Neural progenitor cell (in vitro differentiated cells): ENCODE data around the gene HIRA. TPM values are rescaled to one million over a fixed set of nuclear protein-coding genes. Genes with fewer than 3 reads are reported as not detected.

Experiments
- DNase-seq: peaks from one replicate; pipeline ENCODE4 v3.0.0-alpha.2; 2016; ENCODE audit warnings: low spot score
- H2AFZ ChIP-seq: fragments of 200-600 bp; sonication (generic); replicated peaks from 2 replicates; pipeline ENCODE4 v1.6.1; 2016; ENCODE audit warnings: antibody characterized with exemption
- H3F3A ChIP-seq: fragments of 200-600 bp; sonication (generic); 2 replicates; pipeline ENCODE4 v1.6.1; 2016; ENCODE audit warnings: antibody characterized with exemption, low read depth
- H3K27ac ChIP-seq: fragments of 200-600 bp; sonication (generic); 2 replicates; pipeline ENCODE4 v1.5.1; 2016; ENCODE audit warnings: mild to moderate bottlenecking
- H3K27me3 ChIP-seq: fragments of 200-600 bp; sonication (generic); 2 replicates; pipeline ENCODE4 v1.6.1; 2016; ENCODE audit warnings: mild to moderate bottlenecking, moderate library complexity
- H3K36me3 ChIP-seq: fragments of 200-600 bp; sonication (generic); 2 replicates; pipeline ENCODE4 v1.5.1; 2016
- H3K4me1 ChIP-seq: fragments of 200-600 bp; sonication (generic); 2 replicates; pipeline ENCODE4 v1.6.1; 2016; ENCODE audit warnings: mixed run types
- H3K4me2 ChIP-seq: fragments of 200-600 bp; sonication (generic); 2 replicates; pipeline ENCODE4 v1.6.1; 2016
- H3K4me3 ChIP-seq: fragments of 200-600 bp; sonication (generic); 2 replicates; pipeline ENCODE4 v1.5.1; 2016
- H3K79me2 ChIP-seq: fragments of 200-600 bp; sonication (generic); 2 replicates; pipeline ENCODE4 v1.6.1; 2016; ENCODE audit warnings: low read depth
- H3K9ac ChIP-seq: fragments of 200-600 bp; sonication (generic); 2 replicates; pipeline ENCODE4 v1.6.1; 2016
- H3K9me3 ChIP-seq: fragments of 200-600 bp; sonication (generic); 2 replicates; pipeline ENCODE4 v1.5.1; 2016; ENCODE audit warnings: low read depth
- H4K20me1 ChIP-seq: fragments of 200-600 bp; sonication (generic); 2 replicates; pipeline ENCODE4 v1.6.1; 2016; ENCODE audit warnings: low read depth
- H3K27ac Mint-ChIP-seq: 3 replicates; pipeline ENCODE4 v1.8.0; 2021; ENCODE audit warnings: mixed read lengths
- H3K27me3 Mint-ChIP-seq: 2 replicates; pipeline ENCODE4 v1.8.0; 2022; ENCODE audit warnings: low read depth, mild to moderate bottlenecking, inconsistent platforms, moderate library complexity, mixed read lengths; ENCODE audit not compliant: insufficient read depth
- H3K36me3 Mint-ChIP-seq: 3 replicates; pipeline ENCODE4 v1.8.0; 2021; ENCODE audit warnings: mixed read lengths
- H3K4me1 Mint-ChIP-seq: 3 replicates; pipeline ENCODE4 v1.8.0; 2021; ENCODE audit warnings: mixed read lengths
- H3K4me3 Mint-ChIP-seq: 3 replicates; pipeline ENCODE4 v1.8.0; 2021; ENCODE audit warnings: mild to moderate bottlenecking, moderate library complexity, mixed read lengths
- H3K9me3 Mint-ChIP-seq: 3 replicates; pipeline ENCODE4 v1.8.0; 2020; ENCODE audit warnings: mixed read lengths
- CTCF ChIP-seq: fragments of 200-600 bp; sonication (generic); IDR thresholded peaks from 2 replicates; pipeline ENCODE4 v1.5.1; 2017; ENCODE audit warnings: antibody characterized with exemption, mild to moderate bottlenecking
- EZH2 ChIP-seq: fragments of 200-600 bp; sonication (generic); IDR thresholded peaks from 2 replicates; pipeline ENCODE4 v1.6.1; 2017; ENCODE audit warnings: antibody characterized with exemption, mild to moderate bottlenecking, moderate library complexity
- EZH2phosphoT487 ChIP-seq: fragments of 200-600 bp; sonication (generic); IDR thresholded peaks from 2 replicates; pipeline ENCODE4 v1.6.1; 2017; ENCODE audit warnings: antibody characterized with exemption
- total RNA-seq: library from RNA; depleted of rRNA; stranded (reverse); fragments of >200 nt; gene quantifications from 2 replicates; pipeline ENCODE4 v1.2.3, GENCODE V29; 2015; ENCODE audit warnings: low replicate concordance

HIRA gene
- total RNA-seq, 1 donor from 2014 or later, result 18.9 TPM

- no peak for DNase-seq
Observed at GRCh38 chr22:19304547-19304946, 127.0 kb downstream of the HIRA start.

DNA sequence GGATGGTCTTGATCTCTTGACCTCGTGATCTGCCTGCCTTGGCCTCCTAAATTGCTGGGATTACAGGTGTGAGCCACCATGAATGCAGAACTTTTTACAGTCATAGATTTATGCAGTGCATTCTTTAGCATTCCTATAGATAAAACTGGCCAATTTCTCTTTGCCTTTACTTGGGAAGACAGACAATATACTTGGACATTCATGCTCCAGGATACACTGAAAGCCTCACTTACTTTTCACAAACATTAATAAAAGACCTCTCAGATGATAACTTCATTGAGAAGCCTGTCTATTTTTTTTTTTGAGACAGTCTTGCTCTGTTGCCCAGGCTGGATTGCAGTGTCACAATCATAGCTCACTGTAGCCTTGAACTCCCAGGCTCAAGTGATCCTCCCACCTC, 127.7 kb downstream of the HIRA start:
- no peaks in the 10 kb centered on the region for H3K27me3 ChIP-seq
- H3K79me2 ChIP-seq, result no peaks in the 10 kb centered on the region
- H3K4me2 ChIP-seq, result no peak overlapping the region
- H3K36me3 ChIP-seq, result no peaks in the 10 kb centered on the region
- no peaks in the 10 kb centered on the region for H4K20me1 ChIP-seq
- no peaks in the 10 kb centered on the region for H3K9me3 ChIP-seq
- no peaks in the 10 kb centered on the region for H3K4me1 Mint-ChIP-seq
- H3K4me1 ChIP-seq, result no peaks in the 10 kb centered on the region
- no peaks in the 10 kb centered on the region for H3K9me3 Mint-ChIP-seq
- H3K27ac Mint-ChIP-seq, result no peak overlapping the region
- H3K9ac ChIP-seq, result no peak overlapping the region
- H3F3A ChIP-seq, result no peaks in the 10 kb centered on the region
- H2AFZ ChIP-seq, result no peak overlapping the region
- DNase-seq, result no peak
- no peaks in the 10 kb centered on the region for H3K36me3 Mint-ChIP-seq
- TF ChIP-seq EZH2phosphoT487, result no peak
- TF ChIP-seq EZH2, result no peak
- TF ChIP-seq CTCF, result no peak
- H3K27ac ChIP-seq, result no peak overlapping the region
- H3K27me3 Mint-ChIP-seq, result no peaks in the 10 kb centered on the region
- no peak overlapping the region for H3K4me3 Mint-ChIP-seq
- H3K4me3 ChIP-seq, result no peak overlapping the region

More at GRCh38 chr22:19304547-19304946, 127.0 kb downstream of the HIRA start:
- H3K27ac ChIP-seq, result no peak overlapping the region
- no peak overlapping the region for H3K9ac ChIP-seq
- H3K36me3 ChIP-seq, result no peaks in the 10 kb centered on the region
- no peaks in the 10 kb centered on the region for H3K79me2 ChIP-seq
- no peaks in the 10 kb centered on the region for H3K9me3 ChIP-seq
- TF ChIP-seq CTCF, result no peak
- no peak for TF ChIP-seq EZH2phosphoT487
- no peak for TF ChIP-seq EZH2
- no peak overlapping the region for H3K4me2 ChIP-seq
- H3K4me3 ChIP-seq, result no peak overlapping the region
- no peaks in the 10 kb centered on the region for H3F3A ChIP-seq
- H3K4me1 ChIP-seq, result no peaks in the 10 kb centered on the region
- H3K27me3 Mint-ChIP-seq, result no peaks in the 10 kb centered on the region
- H3K9me3 Mint-ChIP-seq, result no peaks in the 10 kb centered on the region
- no peaks in the 10 kb centered on the region for H3K4me1 Mint-ChIP-seq
- H2AFZ ChIP-seq, result no peak overlapping the region
- no peaks in the 10 kb centered on the region for H3K36me3 Mint-ChIP-seq
- H3K4me3 Mint-ChIP-seq, result no peak overlapping the region
- H4K20me1 ChIP-seq, result no peaks in the 10 kb centered on the region
- H3K27me3 ChIP-seq, result no peaks in the 10 kb centered on the region
- no peak overlapping the region for H3K27ac Mint-ChIP-seq

DNA sequence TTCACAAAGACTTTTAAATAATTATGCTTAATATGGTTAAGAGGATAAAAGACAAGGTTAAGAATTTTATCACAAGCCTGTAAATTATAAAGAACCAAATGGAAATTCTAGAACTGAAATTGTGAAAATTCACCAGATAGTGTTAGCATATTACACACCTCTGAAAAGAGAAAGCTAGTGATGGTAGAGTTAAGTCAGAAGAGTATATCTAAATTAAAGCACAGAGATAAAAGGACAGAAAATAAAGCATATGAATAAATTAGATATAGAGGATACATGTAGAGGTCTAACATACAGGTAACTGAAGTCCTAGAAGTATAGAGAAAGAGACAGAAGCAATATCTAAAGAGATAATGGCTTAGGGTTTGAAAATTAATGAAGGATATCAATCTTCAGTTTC, 135.8 kb downstream of the HIRA start:
- Histone ChIP-seq H3K4me1 (no peaks in the 10 kb centered on the region), H3K27ac (no peak overlapping the region), H3K9me3 (no peaks in the 10 kb centered on the region), H3F3A (no peaks in the 10 kb centered on the region), H3K36me3 (no peaks in the 10 kb centered on the region), H3K79me2 (no peaks in the 10 kb centered on the region), H4K20me1 (no peaks in the 10 kb centered on the region), H3K4me3 (no peak overlapping the region), H3K27me3 (peaks cover 19% of the 10 kb centered on the region), H2AFZ (no peak overlapping the region), H3K9ac (no peak overlapping the region), H3K4me2 (no peak overlapping the region)
- no peak for TF ChIP-seq EZH2
- no peak for TF ChIP-seq EZH2phosphoT487
- no peak for TF ChIP-seq CTCF
- H3K4me3 Mint-ChIP-seq, result no peak overlapping the region
- H3K4me1 Mint-ChIP-seq, result peaks cover 12% of the 10 kb centered on the region
- H3K27ac Mint-ChIP-seq, result no peak overlapping the region
- no peaks in the 10 kb centered on the region for H3K9me3 Mint-ChIP-seq
- H3K36me3 Mint-ChIP-seq, result no peaks in the 10 kb centered on the region
- peaks cover 3% of the 10 kb centered on the region for H3K27me3 Mint-ChIP-seq
- no peak for DNase-seq
